Thyroid gland (tissue), 4 donors: ENCODE measurements around the gene ETFB.

Experiments
- POLR2A ChIP-seq, 2 donors: fragments of 450-650 bp; IDR thresholded peaks; one replicate each; pipeline ENCODE4 v1.6.1; 2017; ENCODE audit warnings: antibody characterized with exemption in 2 of 2, mild to moderate bottlenecking in 2 of 2, moderate library complexity in 1 of 2
- TF ChIP-seq, protein P1 (sequence below), 6 experiments: fragments of 200-600 bp in 3 of 6; fragments of 450-650 bp in 3 of 6; sonication (generic) in 3 of 6; IDR thresholded peaks; one replicate each; pipeline ENCODE4 v1.5.1; 2016 to 2019; ENCODE audit warnings: antibody characterized with exemption in 6 of 6, mild to moderate bottlenecking in 2 of 6, inconsistent platforms in 1 of 6, moderate library complexity in 1 of 6

- TF ChIP-seq, protein P1, sequence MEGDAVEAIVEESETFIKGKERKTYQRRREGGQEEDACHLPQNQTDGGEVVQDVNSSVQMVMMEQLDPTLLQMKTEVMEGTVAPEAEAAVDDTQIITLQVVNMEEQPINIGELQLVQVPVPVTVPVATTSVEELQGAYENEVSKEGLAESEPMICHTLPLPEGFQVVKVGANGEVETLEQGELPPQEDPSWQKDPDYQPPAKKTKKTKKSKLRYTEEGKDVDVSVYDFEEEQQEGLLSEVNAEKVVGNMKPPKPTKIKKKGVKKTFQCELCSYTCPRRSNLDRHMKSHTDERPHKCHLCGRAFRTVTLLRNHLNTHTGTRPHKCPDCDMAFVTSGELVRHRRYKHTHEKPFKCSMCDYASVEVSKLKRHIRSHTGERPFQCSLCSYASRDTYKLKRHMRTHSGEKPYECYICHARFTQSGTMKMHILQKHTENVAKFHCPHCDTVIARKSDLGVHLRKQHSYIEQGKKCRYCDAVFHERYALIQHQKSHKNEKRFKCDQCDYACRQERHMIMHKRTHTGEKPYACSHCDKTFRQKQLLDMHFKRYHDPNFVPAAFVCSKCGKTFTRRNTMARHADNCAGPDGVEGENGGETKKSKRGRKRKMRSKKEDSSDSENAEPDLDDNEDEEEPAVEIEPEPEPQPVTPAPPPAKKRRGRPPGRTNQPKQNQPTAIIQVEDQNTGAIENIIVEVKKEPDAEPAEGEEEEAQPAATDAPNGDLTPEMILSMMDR (IDR thresholded peaks at IDR 0.05) = no peak
- TF ChIP-seq POLR2A (IDR thresholded peaks at IDR 0.05) = peak in 1 of 2 donors; percentile 90
Observed at GRCh38 chr19:51366389-51367254, 434 bp upstream of the ETFB start.
